GM20000 (cell line): ENCODE data around the gene PLLP.

Source experiments
- DNase-seq: peaks from one replicate; pipeline ENCODE4 v3.0.0; 2012; ENCODE audit warnings: low spot score
- CTCF ChIP-seq: IDR thresholded peaks from 2 replicates; pipeline ENCODE4 v1.5.1; 2012; ENCODE audit warnings: mild to moderate bottlenecking, control low read depth; ENCODE audit errors: extremely low read depth, missing control alignments

Gene PLLP

GRCh38 chr16:57236022-57236350 is 48.5 kb downstream of the PLLP start:
- DNase-seq: no peak

DNA sequence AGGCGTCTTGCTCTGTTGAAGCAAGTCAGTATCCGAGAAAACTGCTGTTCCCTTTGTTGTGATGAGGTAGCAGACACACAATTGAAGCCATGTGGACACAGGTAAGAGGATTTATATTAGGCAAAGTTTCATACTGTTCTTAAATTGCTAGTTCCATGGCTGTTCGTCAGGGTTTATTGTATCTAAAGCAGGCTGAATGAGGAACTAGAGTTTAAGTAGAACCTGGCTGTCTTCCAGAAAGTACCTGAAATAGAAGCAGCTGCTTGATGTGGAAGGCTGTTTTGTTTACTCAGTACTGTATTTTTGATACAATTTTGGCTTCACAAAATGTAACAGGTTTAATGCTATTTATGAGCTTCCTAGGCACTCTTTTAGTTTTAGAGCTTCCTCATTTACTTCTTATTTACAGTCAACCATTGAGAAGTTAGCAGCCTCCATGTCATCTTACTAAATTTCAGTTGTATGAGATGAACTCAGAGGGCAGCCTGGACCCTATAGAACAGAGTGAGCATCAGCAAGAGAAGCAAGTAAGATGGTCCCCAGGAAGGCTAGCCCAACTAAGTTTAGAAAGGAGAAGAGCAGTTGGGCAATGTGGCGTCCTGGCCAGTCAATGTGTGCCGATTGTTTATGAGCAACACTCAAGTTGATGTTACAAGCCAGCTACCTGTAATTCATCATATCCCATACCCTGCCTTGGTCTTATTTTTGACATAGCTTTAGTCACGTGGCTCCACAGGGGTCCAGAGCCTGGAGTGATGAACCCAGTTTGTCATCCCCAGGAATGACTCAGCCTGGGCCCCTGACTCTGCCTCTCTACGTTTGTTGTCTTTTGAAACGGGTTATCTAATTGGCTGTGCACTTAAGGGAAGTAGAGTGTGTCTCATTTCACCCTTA is 49.1 kb downstream of the PLLP start:
- no peak for DNase-seq
- no peak for TF ChIP-seq CTCF

More at GRCh38 chr16:57236022-57236350, 48.5 kb downstream of the PLLP start:
- TF ChIP-seq CTCF: no peak

DNA sequence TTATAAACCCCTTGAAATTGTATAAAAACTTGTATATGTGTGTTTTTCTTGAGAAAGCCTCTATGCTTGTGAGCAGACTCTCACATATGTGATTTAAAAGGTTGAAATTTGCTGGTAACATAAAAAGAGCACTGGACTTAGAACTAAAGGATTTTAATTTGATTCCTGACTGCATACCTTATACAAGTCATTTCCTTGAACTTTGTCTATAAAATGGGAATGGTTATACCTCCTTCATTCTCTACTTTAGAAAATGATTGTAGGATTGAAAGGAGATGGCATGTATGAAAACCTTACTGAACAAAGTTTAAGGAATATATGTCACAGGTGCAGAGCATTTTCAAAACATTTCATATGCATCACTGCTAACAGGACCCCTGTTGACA is 49.8 kb downstream of the PLLP start:
- DNase-seq: no peak
- no peak for TF ChIP-seq CTCF

- no peak for TF ChIP-seq CTCF
Measured at GRCh38 chr16:57233944-57234706, 50.3 kb downstream of the PLLP start.

GRCh38 chr16:57231821-57232350 is 52.6 kb downstream of the PLLP start:
- no peak for TF ChIP-seq CTCF
- no peak for DNase-seq

More at GRCh38 chr16:57233944-57234706, 50.3 kb downstream of the PLLP start:
- no peak for DNase-seq

DNA sequence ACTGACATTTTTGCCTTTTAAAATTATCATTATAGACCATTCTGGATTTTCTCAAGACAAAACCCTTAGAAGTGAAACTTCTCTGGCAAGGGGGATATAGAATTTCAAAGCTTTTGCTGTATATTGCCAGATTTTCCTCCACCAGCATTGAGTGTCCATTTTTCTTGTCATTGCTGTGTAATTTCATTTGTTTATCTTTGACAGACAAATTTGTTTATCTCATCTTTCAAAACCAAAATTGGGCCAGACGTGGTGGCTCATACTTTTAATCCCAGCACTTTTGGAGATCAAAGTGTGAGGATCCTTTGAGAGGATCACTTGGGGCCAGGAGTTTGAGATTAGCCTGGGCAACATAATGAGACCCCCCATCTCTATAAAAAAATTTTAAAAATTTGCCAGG is 55.4 kb downstream of the PLLP start:
- DNase-seq: no peak
- no peak for TF ChIP-seq CTCF
